K562 (cell line): Measurements from ENCODE around the gene TTC31. TPM values are rescaled to one million over a fixed set of nuclear protein-coding genes. Genes with fewer than 3 reads are reported as not detected.

Experiments used
- AFF1 ChIP-seq, 2 experiments: fragments of 450-650 bp; IDR thresholded peaks; 2 replicates each; pipeline ENCODE4 v1.6.1; 2018; ENCODE audit warnings: mild to moderate bottlenecking in 2 of 2, low read depth in 1 of 2; ENCODE audit not compliant: partially characterized antibody in 2 of 2
- CCNT2 ChIP-seq: IDR thresholded peaks from 2 replicates; pipeline ENCODE4 v1.6.1; 2011; ENCODE audit warnings: borderline replicate concordance, low read depth, mild to moderate bottlenecking, moderate library complexity, mixed read lengths, low read length; ENCODE audit not compliant: insufficient read length; ENCODE audit errors: extremely low read depth
- COPS2 ChIP-seq: fragments of 450-650 bp; conservative IDR thresholded peaks from 2 replicates; pipeline ENCODE4 v1.6.1; 2016; ENCODE audit warnings: mild to moderate bottlenecking, moderate library complexity
- E2F1 ChIP-seq: sonication (generic); formaldehyde crosslinking; IDR thresholded peaks from 2 replicates; pipeline ENCODE4 v1.8.1; 2023; ENCODE audit warnings: mild to moderate bottlenecking, missing genetic modification reagents, moderate library complexity
- EP400 ChIP-seq: fragments of 450-650 bp; IDR thresholded peaks from 2 replicates; pipeline ENCODE4 v1.6.1; 2017; ENCODE audit warnings: antibody characterized with exemption, mild to moderate bottlenecking, moderate library complexity
- ERF ChIP-seq: fragments of 450-650 bp; formaldehyde crosslinking; IDR thresholded peaks from 2 replicates; pipeline ENCODE4 v1.4.0; 2020; ENCODE audit warnings: mild to moderate bottlenecking, mixed read lengths
- GTF2A2 ChIP-seq: IDR thresholded peaks from 2 replicates; pipeline ENCODE4 v1.6.1; 2016; ENCODE audit warnings: mild to moderate bottlenecking, missing genetic modification characterization, missing compliant biosample characterization
- NUFIP1 ChIP-seq: fragments of 450-650 bp; IDR thresholded peaks from 2 replicates; pipeline ENCODE4 v1.6.1; 2018; ENCODE audit not compliant: partially characterized antibody
- RB1 ChIP-seq: fragments of 450-650 bp; IDR thresholded peaks from 2 replicates; pipeline ENCODE4 v1.6.1; 2017; ENCODE audit warnings: low read depth, mild to moderate bottlenecking
- SOX6 ChIP-seq: fragments of 450-650 bp; IDR thresholded peaks from 2 replicates; pipeline ENCODE4 v1.6.1; 2014; ENCODE audit warnings: mild to moderate bottlenecking
- TOE1 ChIP-seq, 2 experiments: fragments of 450-650 bp in 1 of 2; sonication (generic) in 1 of 2; formaldehyde crosslinking in 1 of 2; IDR thresholded peaks; 2 replicates each; pipeline versions ENCODE4 v1.7.1 to v1.8.0; 2016 to 2022; ENCODE audit warnings: borderline replicate concordance in 2 of 2, mild to moderate bottlenecking in 2 of 2, antibody characterized with exemption in 1 of 2, inconsistent platforms in 1 of 2, low read depth in 1 of 2, missing genetic modification reagents in 1 of 2, moderate library complexity in 1 of 2
- ZNF592 ChIP-seq: fragments of 450-650 bp; IDR thresholded peaks from 2 replicates; pipeline ENCODE4 v1.6.1; 2017; ENCODE audit warnings: antibody characterized with exemption, mild to moderate bottlenecking
- polyA plus RNA-seq, 8 experiments: library from polyadenylated mRNA; depleted of rRNA in 4 of 8; stranded (reverse) in 5 of 8; unstranded in 3 of 8; fragments of >200 nt; fragmentation: Nextera tagmentation in 2 of 8; fragmentation: Illumina TruSeq in 1 of 8; extraction: Ambion mirVana in 2 of 8; extraction: Trizol in 1 of 8; gene quantifications; 2 replicates each; pipeline versions ENCODE4 v1.2.1 to v1.2.3, GENCODE V29; 2011 to 2014; ENCODE audit warnings: inconsistent platforms in 1 of 8, missing spikeins in 1 of 8
- total RNA-seq, 7 experiments: library from RNA; depleted of rRNA in 6 of 7; stranded (reverse); fragments of >200 nt in 6 of 7; fragmentation: Illumina TruSeq in 2 of 7; extraction: Trizol in 2 of 7; gene quantifications; 2 replicates each; pipeline versions ENCODE4 v1.2.1 to v1.2.3, GENCODE V29; 2011 to 2021; ENCODE audit warnings: low replicate concordance in 1 of 7

TTC31 gene
- total and polyA plus RNA-seq, 9 of the 15 experiments (the other 6 are each of a cell fraction or from before 2014, with no cell fraction given) = 4.7 to 30.5 (median 15.9) TPM

- peak; percentile 36; the same call in 1 of the 2 replicates for TF ChIP-seq ZNF592
- no peak for TF ChIP-seq NUFIP1
- peak; percentile 17; the same call in 1 of the 2 replicates for TF ChIP-seq RB1
- TF ChIP-seq GTF2A2 (tag) = no peak
- TF ChIP-seq EP400 = 0 out of 2 replicates have a peak, but pooled peaks have one; percentile 0
- TF ChIP-seq SOX6 = no peak
- TF ChIP-seq E2F1 (CRISPR knock-in tag) = 0 out of 2 replicates have a peak, but pooled peaks have one; percentile 38
- peak in 1 of 2 experiments; percentile 46 for TF ChIP-seq AFF1 (IDR thresholded peaks at IDR 0.05; ENCODE audit: low read depth in 1 of 2, partially characterized antibody in 2 of 2)
- TF ChIP-seq CCNT2 = no peak
- 0 out of 2 replicates have a peak, but pooled peaks have one; percentile 10 for TF ChIP-seq TOE1 (IDR thresholded peaks at IDR 0.05; ENCODE audit: borderline replicate concordance)
- TF ChIP-seq TOE1 (CRISPR knock-in tag; IDR thresholded peaks at IDR 0.05; ENCODE audit: borderline replicate concordance, low read depth) = no peak
- no peak for TF ChIP-seq COPS2
- no peak for TF ChIP-seq ERF (CRISPR knock-in tag)
Measured at GRCh38 chr2:74503506-74504475, 20.9 kb downstream of the TTC31 start (continued).
